Measurements from ENCODE around the gene VSTM2B.

DNA sequence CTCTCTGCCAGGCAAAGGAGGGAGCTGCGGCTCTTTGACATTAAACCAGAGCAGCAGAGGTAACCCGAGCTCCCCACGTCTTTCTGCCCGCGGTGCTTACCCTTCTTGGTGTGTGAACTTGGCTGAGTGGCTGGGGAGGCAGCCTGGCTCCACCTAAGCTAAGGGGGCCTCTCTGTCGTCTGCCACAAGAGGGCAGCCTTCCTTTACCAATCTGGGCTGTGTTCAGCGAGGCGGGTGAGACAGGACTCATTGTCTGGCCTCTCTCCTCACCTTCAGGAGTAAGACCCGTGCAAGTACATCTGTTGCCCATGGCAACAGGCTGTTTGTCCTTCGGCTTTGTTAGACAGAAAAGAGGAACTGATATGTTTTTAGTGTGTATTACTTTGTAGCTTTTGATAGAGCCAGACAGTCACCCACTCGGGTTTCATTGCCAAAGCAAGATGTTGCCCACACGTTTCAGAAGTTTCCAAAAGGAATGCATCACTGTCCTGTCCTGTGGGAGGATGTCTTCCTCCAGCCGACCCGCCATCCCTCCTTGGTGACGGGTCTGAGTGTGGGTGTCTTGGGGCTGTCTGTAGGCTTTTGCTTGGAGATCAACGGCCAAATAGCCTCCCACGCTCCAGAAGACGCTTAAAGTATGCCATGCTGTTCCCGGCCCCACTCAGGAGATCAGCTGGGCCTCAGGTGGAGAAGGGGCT, 84.9 kb downstream of the VSTM2B start:
- TF ChIP-seq, protein P1, sequence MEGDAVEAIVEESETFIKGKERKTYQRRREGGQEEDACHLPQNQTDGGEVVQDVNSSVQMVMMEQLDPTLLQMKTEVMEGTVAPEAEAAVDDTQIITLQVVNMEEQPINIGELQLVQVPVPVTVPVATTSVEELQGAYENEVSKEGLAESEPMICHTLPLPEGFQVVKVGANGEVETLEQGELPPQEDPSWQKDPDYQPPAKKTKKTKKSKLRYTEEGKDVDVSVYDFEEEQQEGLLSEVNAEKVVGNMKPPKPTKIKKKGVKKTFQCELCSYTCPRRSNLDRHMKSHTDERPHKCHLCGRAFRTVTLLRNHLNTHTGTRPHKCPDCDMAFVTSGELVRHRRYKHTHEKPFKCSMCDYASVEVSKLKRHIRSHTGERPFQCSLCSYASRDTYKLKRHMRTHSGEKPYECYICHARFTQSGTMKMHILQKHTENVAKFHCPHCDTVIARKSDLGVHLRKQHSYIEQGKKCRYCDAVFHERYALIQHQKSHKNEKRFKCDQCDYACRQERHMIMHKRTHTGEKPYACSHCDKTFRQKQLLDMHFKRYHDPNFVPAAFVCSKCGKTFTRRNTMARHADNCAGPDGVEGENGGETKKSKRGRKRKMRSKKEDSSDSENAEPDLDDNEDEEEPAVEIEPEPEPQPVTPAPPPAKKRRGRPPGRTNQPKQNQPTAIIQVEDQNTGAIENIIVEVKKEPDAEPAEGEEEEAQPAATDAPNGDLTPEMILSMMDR (IDR thresholded peaks at IDR 0.05; ENCODE audit: poor library complexity) = peak; percentile 85
- no peak for TF ChIP-seq EZH2 (IDR thresholded peaks at IDR 0.05; ENCODE audit: borderline replicate concordance)
- no peak for TF ChIP-seq EZH2phosphoT487 (IDR thresholded peaks at IDR 0.05; ENCODE audit: low read depth, severe bottlenecking, unreplicated experiment)
